Liver (tissue), 9 donors: Measurements from ENCODE around the gene RAMAC. TPM values are rescaled to one million over a fixed set of nuclear protein-coding genes. Genes with fewer than 3 reads are reported as not detected.

Source experiments
- DNase-seq: peaks from one replicate; pipeline ENCODE4 v3.0.0-alpha.2; 2017; ENCODE audit warnings: low spot score
- H3K27ac ChIP-seq, 2 donors: one replicate each; pipeline ENCODE4 v1.7.0; 2013; ENCODE audit warnings: inconsistent platforms in 2 of 2, low read length in 2 of 2, control low read depth in 1 of 2, low read depth in 1 of 2, mild to moderate bottlenecking in 1 of 2
- H3K27me3 ChIP-seq, 4 donors: one replicate each; pipeline versions ENCODE4 v1.6.1 to v1.7.0; 2013; ENCODE audit warnings: low read length in 3 of 4, inconsistent platforms in 1 of 4, mild to moderate bottlenecking in 1 of 4, moderate library complexity in 1 of 4; ENCODE audit not compliant: control insufficient read depth in 4 of 4, insufficient read depth in 4 of 4
- H3K36me3 ChIP-seq, 4 donors: one replicate each; pipeline versions ENCODE4 v1.6.1 to v1.7.0; 2013; ENCODE audit warnings: low read length in 3 of 4, mild to moderate bottlenecking in 3 of 4, low read depth in 1 of 4, moderate library complexity in 1 of 4; ENCODE audit not compliant: control insufficient read depth in 4 of 4, insufficient read depth in 3 of 4
- H3K4me1 ChIP-seq, 4 donors: one replicate each; pipeline versions ENCODE4 v1.6.1 to v1.7.0; 2013; ENCODE audit warnings: low read length in 3 of 4, mild to moderate bottlenecking in 3 of 4, moderate library complexity in 1 of 4; ENCODE audit not compliant: control insufficient read depth in 4 of 4, insufficient read depth in 4 of 4
- H3K4me3 ChIP-seq, 3 donors: one replicate each; pipeline versions ENCODE4 v1.6.1 to v1.7.0; 2013; ENCODE audit warnings: low read length in 3 of 3, control low read depth in 1 of 3, low read depth in 1 of 3, mild to moderate bottlenecking in 1 of 3
- H3K9ac ChIP-seq, 2 donors: one replicate each; pipeline ENCODE4 v1.7.0; 2013; ENCODE audit warnings: low read length in 2 of 2, mild to moderate bottlenecking in 2 of 2, moderate library complexity in 2 of 2, control low read depth in 1 of 2, low read depth in 1 of 2
- H3K9me3 ChIP-seq, 4 donors: one replicate each; pipeline versions ENCODE4 v1.6.1 to v1.7.0; 2013; ENCODE audit warnings: low read length in 3 of 4; ENCODE audit not compliant: control insufficient read depth in 4 of 4
- ATF3 ChIP-seq: IDR thresholded peaks from 2 replicates; pipeline ENCODE4 v1.6.1; 2016; ENCODE audit warnings: antibody characterized with exemption
- CTCF ChIP-seq: fragments of 150-350 bp; IDR thresholded peaks from 2 replicates; pipeline ENCODE4 v1.5.1; 2017; ENCODE audit warnings: improper control_type of control experiment, low read depth, low read length; ENCODE audit not compliant: missing input control
- EGR1 ChIP-seq, 2 donors: IDR thresholded peaks; 2 replicates each; pipeline ENCODE4 v1.6.1; 2016 to 2018; ENCODE audit warnings: antibody characterized with exemption in 2 of 2, low read depth in 2 of 2
- FOXA1 ChIP-seq: IDR thresholded peaks from 2 replicates; pipeline ENCODE4 v1.6.1; 2016; ENCODE audit warnings: antibody characterized with exemption
- FOXA2 ChIP-seq: IDR thresholded peaks from 2 replicates; pipeline ENCODE4 v1.6.1; 2016; ENCODE audit warnings: antibody characterized with exemption
- HNF4A ChIP-seq, 2 donors: conservative IDR thresholded peaks; 2 replicates each; pipeline ENCODE4 v1.6.1; 2016; ENCODE audit warnings: antibody characterized with exemption in 2 of 2, mild to moderate bottlenecking in 2 of 2
- HNF4G ChIP-seq: IDR thresholded peaks from 2 replicates; pipeline ENCODE4 v1.6.1; 2016; ENCODE audit warnings: antibody characterized with exemption
- JUND ChIP-seq, 2 donors: IDR thresholded peaks; 2 replicates each; pipeline ENCODE4 v1.6.1; 2016; ENCODE audit warnings: antibody characterized with exemption in 2 of 2
- MAX ChIP-seq: IDR thresholded peaks from 2 replicates; pipeline ENCODE4 v1.6.1; 2016; ENCODE audit warnings: antibody characterized with exemption
- NR2F2 ChIP-seq: IDR thresholded peaks from 2 replicates; pipeline ENCODE4 v1.6.1; 2016; ENCODE audit warnings: antibody characterized with exemption
- RAD21 ChIP-seq, 2 donors: IDR thresholded peaks; 2 replicates each; pipeline ENCODE4 v1.6.1; 2016; ENCODE audit warnings: antibody characterized with exemption in 2 of 2, mild to moderate bottlenecking in 2 of 2
- RXRA ChIP-seq, 2 donors: IDR thresholded peaks; 2 replicates each; pipeline ENCODE4 v1.6.1; 2017 to 2018; ENCODE audit warnings: antibody characterized with exemption in 2 of 2, mild to moderate bottlenecking in 1 of 2
- SP1 ChIP-seq: IDR thresholded peaks from 2 replicates; pipeline ENCODE4 v1.6.1; 2018; ENCODE audit warnings: antibody characterized with exemption, mild to moderate bottlenecking
- TAF1 ChIP-seq: conservative IDR thresholded peaks from 2 replicates; pipeline ENCODE4 v1.6.1; 2016; ENCODE audit warnings: antibody characterized with exemption, mild to moderate bottlenecking
- YY1 ChIP-seq: IDR thresholded peaks from 2 replicates; pipeline ENCODE4 v1.6.1; 2016; ENCODE audit warnings: antibody characterized with exemption, mild to moderate bottlenecking
- ZBTB33 ChIP-seq: IDR thresholded peaks from 2 replicates; pipeline ENCODE4 v1.6.1; 2016; ENCODE audit warnings: antibody characterized with exemption
- WGBS: extraction: QIAGEN DNeasy Blood & Tissue Kit; methylation state at CpG from one replicate; pipeline ENCODE4 v1.1.7; 2013; 5-methylcytosine and 5-hydroxymethylcytosine counted together
- polyA plus RNA-seq, 2 donors: library from polyadenylated mRNA; stranded (reverse) in 1 of 2; unstranded in 1 of 2; fragments of 200-250 nt in 1 of 2; fragments of >200 nt in 1 of 2; fragmentation: Nextera tagmentation in 1 of 2; extraction: Ambion mirVana in 1 of 2; gene quantifications; one replicate each; pipeline versions ENCODE4 v1.2.1 to v1.2.3, GENCODE V29; 2013 to 2015
- total RNA-seq, 2 donors: library from RNA; depleted of rRNA; stranded (reverse); fragments of >200 nt; gene quantifications; one replicate each; pipeline ENCODE4 v1.2.3, GENCODE V29; 2014
- TF ChIP-seq, protein P1 (sequence below): IDR thresholded peaks from 2 replicates; pipeline ENCODE4 v1.6.1; 2016; ENCODE audit warnings: antibody characterized with exemption, mild to moderate bottlenecking
- donor health status: healthy.
- donor health status: healthy.
- donor health status: healthy.
- donor health status: healthy.
- donor health status: healthy.

Gene RAMAC
- total and polyA plus RNA-seq, 4 donors: 10.0 to 26.1 (median 16.6) TPM

- peaks cover 1 to 29% (median 10%) of the 10 kb centered on the region in 4 donors for H3K36me3 ChIP-seq
- no peak for DNase-seq
- no peak overlapping the region for H3K9ac ChIP-seq
- H3K9me3 ChIP-seq: no peaks in the 10 kb centered on the region
- no peak overlapping the region for H3K4me3 ChIP-seq
- WGBS: 91% methylated on average over 4 of the region's 4 CpGs
- H3K27ac ChIP-seq: no peak overlapping the region
- peaks cover 0 to 14% (median 8%) of the 10 kb centered on the region in 4 donors for H3K4me1 ChIP-seq
- no peak for TF ChIP-seq HNF4G
- no peak for TF ChIP-seq FOXA1
- TF ChIP-seq RAD21 (IDR thresholded peaks at IDR 0.05): no peak
- TF ChIP-seq MAX: no peak
- TF ChIP-seq NR2F2: no peak
- no peak for TF ChIP-seq ATF3
- TF ChIP-seq TAF1: no peak
- TF ChIP-seq EGR1 (IDR thresholded peaks at IDR 0.05; ENCODE audit: low read depth in 2 of 2): no peak
- no peak for TF ChIP-seq ZBTB33
- TF ChIP-seq YY1: no peak
- no peak for TF ChIP-seq CTCF
- TF ChIP-seq SP1: no peak
- no peak for TF ChIP-seq RXRA (IDR thresholded peaks at IDR 0.05)
- TF ChIP-seq, protein P1, sequence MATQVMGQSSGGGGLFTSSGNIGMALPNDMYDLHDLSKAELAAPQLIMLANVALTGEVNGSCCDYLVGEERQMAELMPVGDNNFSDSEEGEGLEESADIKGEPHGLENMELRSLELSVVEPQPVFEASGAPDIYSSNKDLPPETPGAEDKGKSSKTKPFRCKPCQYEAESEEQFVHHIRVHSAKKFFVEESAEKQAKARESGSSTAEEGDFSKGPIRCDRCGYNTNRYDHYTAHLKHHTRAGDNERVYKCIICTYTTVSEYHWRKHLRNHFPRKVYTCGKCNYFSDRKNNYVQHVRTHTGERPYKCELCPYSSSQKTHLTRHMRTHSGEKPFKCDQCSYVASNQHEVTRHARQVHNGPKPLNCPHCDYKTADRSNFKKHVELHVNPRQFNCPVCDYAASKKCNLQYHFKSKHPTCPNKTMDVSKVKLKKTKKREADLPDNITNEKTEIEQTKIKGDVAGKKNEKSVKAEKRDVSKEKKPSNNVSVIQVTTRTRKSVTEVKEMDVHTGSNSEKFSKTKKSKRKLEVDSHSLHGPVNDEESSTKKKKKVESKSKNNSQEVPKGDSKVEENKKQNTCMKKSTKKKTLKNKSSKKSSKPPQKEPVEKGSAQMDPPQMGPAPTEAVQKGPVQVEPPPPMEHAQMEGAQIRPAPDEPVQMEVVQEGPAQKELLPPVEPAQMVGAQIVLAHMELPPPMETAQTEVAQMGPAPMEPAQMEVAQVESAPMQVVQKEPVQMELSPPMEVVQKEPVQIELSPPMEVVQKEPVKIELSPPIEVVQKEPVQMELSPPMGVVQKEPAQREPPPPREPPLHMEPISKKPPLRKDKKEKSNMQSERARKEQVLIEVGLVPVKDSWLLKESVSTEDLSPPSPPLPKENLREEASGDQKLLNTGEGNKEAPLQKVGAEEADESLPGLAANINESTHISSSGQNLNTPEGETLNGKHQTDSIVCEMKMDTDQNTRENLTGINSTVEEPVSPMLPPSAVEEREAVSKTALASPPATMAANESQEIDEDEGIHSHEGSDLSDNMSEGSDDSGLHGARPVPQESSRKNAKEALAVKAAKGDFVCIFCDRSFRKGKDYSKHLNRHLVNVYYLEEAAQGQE: no peak
- H3K27me3 ChIP-seq: no peaks in the 10 kb centered on the region
These were observed 29.4 kb downstream of the RAMAC start for GRCh38 chr15:83015361-83015760.

DNA sequence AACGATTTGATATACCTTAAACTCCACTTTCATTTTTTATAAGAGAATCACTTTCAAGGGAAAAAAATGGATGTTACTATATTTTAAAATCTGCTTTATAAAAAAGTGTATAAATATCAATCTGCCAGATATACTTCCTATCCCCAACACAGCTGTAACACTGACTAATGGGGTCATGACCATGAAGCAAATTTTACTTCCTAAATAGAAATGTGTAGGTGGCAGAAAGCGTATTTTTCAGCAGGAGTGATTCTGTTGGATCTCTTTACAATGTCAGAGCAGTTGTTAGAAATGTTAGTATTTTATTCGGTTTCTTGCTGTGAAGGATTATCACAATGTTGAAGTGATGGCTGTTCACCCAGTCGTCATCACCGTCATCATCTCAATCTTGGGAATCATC, 30.9 kb downstream of the RAMAC start:
- Histone ChIP-seq H3K36me3 (peaks cover 2 to 32% (median 14%) of the 10 kb centered on the region in 4 donors), H3K9me3 (no peaks in the 10 kb centered on the region), H3K4me1 (peaks cover 0 to 5% (median 3%) of the 10 kb centered on the region in 4 donors), H3K9ac (no peak overlapping the region), H3K27ac (no peak overlapping the region), H3K27me3 (no peaks in the 10 kb centered on the region), H3K4me3 (no peak overlapping the region)
- DNase-seq: no peak
- TF ChIP-seq HNF4A (conservative IDR thresholded peaks at IDR 0.05) (no peak), JUND (IDR thresholded peaks at IDR 0.05) (no peak), ATF3 (no peak), RXRA (IDR thresholded peaks at IDR 0.05) (no peak), FOXA2 (no peak), MAX (no peak), SP1 (no peak), TAF1 (no peak), EGR1 (IDR thresholded peaks at IDR 0.05; ENCODE audit: low read depth in 2 of 2) (no peak), FOXA1 (no peak), HNF4G (no peak), ZBTB33 (no peak)
- TF ChIP-seq, protein P1: no peak
- 92% methylated on average over 5 of the region's 5 CpGs for WGBS
